Astrocyte of the spinal cord (primary cell): ENCODE measurements around the gene TMEM97.

Experiments used
- DNase-seq: peaks from one replicate; pipeline ENCODE4 v3.0.0; 2011; ENCODE audit warnings: low read depth, low spot score
- H3K4me3 ChIP-seq: 2 replicates; pipeline ENCODE4 v1.5.1; 2011; ENCODE audit warnings: low read depth, mild to moderate bottlenecking, low read length, moderate library complexity
- CTCF ChIP-seq: IDR thresholded peaks from 2 replicates; pipeline ENCODE4 v1.5.1; 2012; ENCODE audit warnings: low read depth, mild to moderate bottlenecking, low read length, inconsistent platforms
- in situ Hi-C: cut with HindIII; loops from 2 replicates; pipeline ENCODE4 v1.10.0; 2017; ENCODE audit warnings: low sequenced_read_pairs

Gene TMEM97

GRCh38 chr17:28293994-28294393 is 25.0 kb upstream of the TMEM97 start:
- no peak for DNase-seq
- TF ChIP-seq CTCF: no peak
- in situ Hi-C loops: no loop called here
- H3K4me3 ChIP-seq: no peak overlapping the region

DNA sequence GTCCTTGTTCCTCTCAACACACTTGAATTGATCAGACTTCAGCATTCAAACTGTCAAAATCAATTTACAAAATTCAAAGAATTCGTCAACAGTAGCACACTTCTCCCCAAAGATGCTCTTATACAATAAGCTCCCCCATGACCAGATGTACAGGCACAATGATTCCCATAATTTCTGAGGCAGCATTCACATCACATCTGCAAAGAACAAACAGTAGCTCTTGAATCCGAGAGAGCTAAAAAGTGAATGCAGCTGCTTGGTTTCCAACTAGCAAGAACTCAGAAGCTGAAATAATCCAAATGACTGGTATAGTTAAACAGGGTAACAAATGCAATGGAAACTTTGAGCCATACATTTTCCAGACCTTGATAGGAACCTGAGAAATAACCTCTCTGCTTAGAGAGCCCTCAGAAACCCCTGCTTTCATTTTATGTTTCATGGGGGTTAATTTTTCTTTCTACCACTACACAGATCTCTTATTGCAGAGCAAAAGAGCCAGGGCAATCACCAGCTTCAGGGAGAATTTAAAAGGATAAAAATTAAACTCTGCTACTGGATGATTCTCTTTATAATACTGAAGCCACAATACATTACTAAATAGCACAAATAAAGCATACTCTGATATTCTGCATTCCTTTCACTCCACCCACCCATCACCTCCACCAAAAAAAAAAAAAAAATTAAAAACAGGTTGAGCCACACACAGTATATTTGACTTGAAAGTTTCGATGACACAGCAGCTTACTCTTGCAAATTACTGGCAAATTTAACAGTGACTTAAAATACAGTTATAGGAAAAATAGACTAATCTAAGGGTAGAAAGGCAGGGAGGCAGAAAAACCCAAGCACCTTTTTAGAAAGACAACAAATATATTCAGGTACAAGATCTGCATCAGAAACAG is 23.1 kb upstream of the TMEM97 start:
- in situ Hi-C loops: no loop called here
- TF ChIP-seq CTCF: no peak
- H3K4me3 ChIP-seq: no peak overlapping the region
- DNase-seq: no peak

GRCh38 chr17:28298449-28298848 is 20.6 kb upstream of the TMEM97 start:
- in situ Hi-C loops: no loop called here
- TF ChIP-seq CTCF: no peak
- H3K4me3 ChIP-seq: no peak overlapping the region

GRCh38 chr17:28306954-28307401 is 12.0 kb upstream of the TMEM97 start:
- no peak for TF ChIP-seq CTCF
- no peak overlapping the region for H3K4me3 ChIP-seq
- DNase-seq: no peak
- in situ Hi-C loops: no loop called here

More at GRCh38 chr17:28298449-28298848, 20.6 kb upstream of the TMEM97 start:
- no peak for DNase-seq

- H3K4me3 ChIP-seq: no peak overlapping the region
- in situ Hi-C loops: no loop called here
- no peak for DNase-seq
- TF ChIP-seq CTCF: no peak
Observed at GRCh38 chr17:28313841-28314240, 5.2 kb upstream of the TMEM97 start.

DNA sequence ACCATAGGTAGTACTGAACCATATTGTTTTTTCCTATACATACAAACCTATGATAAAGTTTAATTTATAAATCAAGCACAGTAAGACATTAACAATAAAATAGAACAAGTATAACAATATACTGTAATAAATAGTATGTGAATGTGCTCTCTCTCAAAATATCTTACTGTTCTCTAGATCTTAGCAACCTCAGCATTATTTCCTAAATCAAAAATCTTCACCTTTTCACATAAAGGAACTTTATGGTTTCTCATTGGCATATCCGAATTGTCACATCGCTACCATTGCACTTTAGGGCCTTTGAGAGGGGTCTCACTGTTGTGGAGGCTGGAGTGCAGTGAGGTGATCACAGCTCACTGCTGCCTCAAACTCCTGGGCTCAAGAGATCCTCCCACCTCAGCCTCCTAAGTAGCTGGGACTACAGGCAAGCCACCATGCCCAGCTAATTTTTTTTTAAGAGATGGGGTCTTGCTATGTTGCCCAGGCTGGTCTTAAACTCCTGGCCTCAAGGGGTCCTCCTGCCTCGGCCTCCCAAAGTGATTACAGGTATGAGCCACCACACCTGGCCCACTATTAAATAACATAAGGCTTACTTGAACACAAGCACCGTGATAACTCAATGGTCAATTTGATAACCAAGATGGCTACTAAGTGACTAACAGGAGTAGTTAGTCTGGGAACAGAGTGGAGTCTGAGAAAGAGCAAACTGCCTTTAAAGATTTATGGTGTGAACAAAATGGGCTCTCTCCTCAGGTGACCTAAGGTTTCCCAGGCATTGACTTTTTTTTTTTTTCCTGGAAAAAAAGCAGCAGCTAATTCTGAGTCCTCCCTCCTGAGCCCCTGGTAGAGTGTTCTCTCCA is 2.9 kb upstream of the TMEM97 start:
- in situ Hi-C loops: no loop called here
- no peak for TF ChIP-seq CTCF
- no peak for DNase-seq
- H3K4me3 ChIP-seq: no peak overlapping the region
